Keratinocyte (primary cell): ENCODE results near the gene HSP90AA1. TPM values are rescaled to one million over a fixed set of nuclear protein-coding genes. Genes with fewer than 3 reads are reported as not detected.

Experiments
- DNase-seq: peaks from one replicate; pipeline ENCODE4 v3.0.0-alpha.2; 2011; ENCODE audit warnings: low read depth, missing footprints, low spot score
- FAIRE-seq: peaks from 2 replicates; lab custom pipeline; 2011; peaks lifted over from hg19 to GRCh38; lab: Jason Lieb, UNC
- H2AFZ ChIP-seq: 2 replicates; pipeline ENCODE4 v1.6.0; 2012; ENCODE audit warnings: low read length, control low read depth, inconsistent platforms; ENCODE audit not compliant: control insufficient read depth
- H3K27ac ChIP-seq: 2 replicates; pipeline ENCODE4 v1.5.1; 2011; ENCODE audit warnings: low read length; ENCODE audit not compliant: control insufficient read depth, insufficient read depth
- H3K27me3 ChIP-seq: 3 replicates; pipeline ENCODE4 v1.6.0; 2011; ENCODE audit warnings: low read length; ENCODE audit not compliant: control insufficient read depth, insufficient read depth; ENCODE audit errors: extremely low read depth
- H3K36me3 ChIP-seq, 2 experiments: 2 replicates in 1 of 2; 3 replicates in 1 of 2; pipeline ENCODE4 v1.5.1; 2011; ENCODE audit warnings: low read length in 2 of 2, mild to moderate bottlenecking in 1 of 2; ENCODE audit not compliant: control insufficient read depth in 2 of 2, insufficient read depth in 2 of 2; ENCODE audit errors: extremely low read depth in 1 of 2
- H3K4me1 ChIP-seq: 3 replicates; pipeline ENCODE4 v1.5.1; 2011; ENCODE audit warnings: low read length; ENCODE audit not compliant: control insufficient read depth, insufficient read depth; ENCODE audit errors: extremely low read depth
- H3K4me2 ChIP-seq: 3 replicates; pipeline ENCODE4 v1.6.0; 2011; ENCODE audit warnings: low read depth, low read length; ENCODE audit not compliant: control insufficient read depth, insufficient read depth; ENCODE audit errors: extremely low read depth
- H3K4me3 ChIP-seq, 3 experiments: fragments of 200-600 bp in 1 of 3; sonication (generic) in 1 of 3; 2 replicates in 2 of 3; 3 replicates in 1 of 3; pipeline ENCODE4 v1.5.1; 2011 to 2016; ENCODE audit warnings: low read length in 3 of 3, mild to moderate bottlenecking in 3 of 3, control low read depth in 2 of 3, inconsistent platforms in 1 of 3, low read depth in 1 of 3, mixed read lengths in 1 of 3, mixed run types in 1 of 3, moderate library complexity in 1 of 3; ENCODE audit not compliant: control insufficient read depth in 2 of 3, insufficient read depth in 2 of 3; ENCODE audit errors: extremely low read depth in 1 of 3
- H3K79me2 ChIP-seq: 2 replicates; pipeline ENCODE4 v1.6.0; 2012; ENCODE audit warnings: low read length; ENCODE audit not compliant: control insufficient read depth, insufficient read depth
- H3K9ac ChIP-seq: 3 replicates; pipeline ENCODE4 v1.6.0; 2011; ENCODE audit warnings: low read length; ENCODE audit not compliant: control insufficient read depth, insufficient read depth; ENCODE audit errors: extremely low read depth
- H3K9me1 ChIP-seq: 3 replicates; pipeline ENCODE4 v1.6.0; 2011; ENCODE audit warnings: low read length; ENCODE audit not compliant: control insufficient read depth, insufficient read depth; ENCODE audit errors: extremely low read depth
- H3K9me3 ChIP-seq: 2 replicates; pipeline ENCODE4 v1.5.1; 2012; ENCODE audit warnings: low read depth, low read length; ENCODE audit not compliant: control insufficient read depth
- H4K20me1 ChIP-seq: 3 replicates; pipeline ENCODE4 v1.6.0; 2011; ENCODE audit warnings: low read length; ENCODE audit not compliant: control insufficient read depth, insufficient read depth; ENCODE audit errors: extremely low read depth
- EZH2 ChIP-seq: IDR thresholded peaks from one replicate; pipeline ENCODE4 v1.6.1; 2012; ENCODE audit warnings: inconsistent platforms, mild to moderate bottlenecking, low read length, moderate library complexity
- dilution Hi-C: fragments of 300-500 bp; cut with MboI; formaldehyde crosslinking; loops from one replicate; pipeline ENCODE4 v1.7.0; 2020; ENCODE audit warnings: low sequenced_read_pairs; ENCODE audit not compliant: extremely low pct_ligation_motif_present
- polyA plus RNA-seq, 5 experiments: library from polyadenylated mRNA; depleted of rRNA in 3 of 5; stranded (reverse) in 3 of 5; stranded (forward) in 1 of 5; unstranded in 1 of 5; fragments of >200 nt; gene quantifications; 1 replicate in 1 of 5; 2 replicates in 3 of 5; 3 replicates in 1 of 5; pipeline versions ENCODE4 v1.2.1 to v1.2.3, GENCODE V29; 2011 to 2012; ENCODE audit warnings: missing spikeins in 2 of 5, low read depth in 1 of 5, low replicate concordance in 1 of 5
- TF ChIP-seq, protein P1 (sequence below), 3 experiments: IDR thresholded peaks in 1 of 3; conservative IDR thresholded peaks in 1 of 3; optimal IDR thresholded peaks in 1 of 3; 2 replicates in 2 of 3; 3 replicates in 1 of 3; pipeline versions ENCODE3 to v1.5.1; 2011; ENCODE audit warnings: low read length in 3 of 3, mild to moderate bottlenecking in 3 of 3, moderate library complexity in 2 of 3, control low read depth in 1 of 3, inconsistent platforms in 1 of 3; ENCODE audit not compliant: insufficient read depth in 2 of 3; ENCODE audit errors: extremely low read depth in 1 of 3

HSP90AA1 gene
- polyA plus RNA-seq, 1 donor (not counting 4 experiments of a cell fraction or from before 2014, with no cell fraction given) = 898 TPM

DNA sequence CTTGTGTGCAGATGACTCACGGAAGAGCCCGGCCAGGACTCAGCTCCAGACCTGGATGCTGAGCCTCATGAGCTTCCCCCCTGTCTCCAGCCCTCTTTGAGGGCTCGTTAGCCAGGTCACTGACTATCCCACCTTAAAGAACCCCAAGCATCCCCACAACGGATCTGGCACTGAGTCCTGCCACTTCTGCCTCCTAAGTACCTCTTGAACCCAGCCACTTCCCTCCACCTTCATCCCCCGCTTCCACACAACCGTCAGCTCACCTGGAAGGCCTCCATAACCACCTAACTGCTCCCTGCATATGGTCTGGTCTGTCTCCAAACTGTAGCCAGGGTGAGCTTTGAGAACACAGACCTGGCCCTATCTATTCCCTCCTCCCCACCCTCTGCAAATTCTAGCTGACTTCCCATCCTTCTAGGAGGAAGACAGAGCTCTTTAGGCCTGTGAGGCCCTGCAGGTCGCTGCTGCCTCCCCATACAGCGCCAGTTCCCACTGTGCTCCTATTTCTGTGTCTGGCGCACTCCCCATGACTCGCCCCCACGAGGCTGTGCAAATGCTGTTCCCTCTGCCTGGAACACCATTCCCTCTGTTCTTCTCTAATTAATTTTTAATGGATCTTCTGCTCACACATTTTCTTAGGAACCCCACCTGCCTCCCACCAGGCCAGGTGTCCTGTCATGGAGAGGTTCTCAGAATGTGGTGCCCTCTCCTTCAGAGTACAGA is 2.9 kb upstream of the HSP90AA1 start:
- H3K4me1 ChIP-seq = peaks cover 20% of the 10 kb centered on the region
- H3K4me3 ChIP-seq = no peak overlapping the region
- FAIRE-seq (no peak), DNase-seq (no peak)
- dilution Hi-C loops = no loop called here
- H2AFZ ChIP-seq = no peak overlapping the region
- H4K20me1 ChIP-seq = peaks cover 6% of the 10 kb centered on the region
- no peak overlapping the region for H3K4me2 ChIP-seq
- no peaks in the 10 kb centered on the region for H3K9me3 ChIP-seq
- no peak overlapping the region for H3K9ac ChIP-seq
- H3K27me3 ChIP-seq = no peaks in the 10 kb centered on the region
- TF ChIP-seq, protein P1, sequence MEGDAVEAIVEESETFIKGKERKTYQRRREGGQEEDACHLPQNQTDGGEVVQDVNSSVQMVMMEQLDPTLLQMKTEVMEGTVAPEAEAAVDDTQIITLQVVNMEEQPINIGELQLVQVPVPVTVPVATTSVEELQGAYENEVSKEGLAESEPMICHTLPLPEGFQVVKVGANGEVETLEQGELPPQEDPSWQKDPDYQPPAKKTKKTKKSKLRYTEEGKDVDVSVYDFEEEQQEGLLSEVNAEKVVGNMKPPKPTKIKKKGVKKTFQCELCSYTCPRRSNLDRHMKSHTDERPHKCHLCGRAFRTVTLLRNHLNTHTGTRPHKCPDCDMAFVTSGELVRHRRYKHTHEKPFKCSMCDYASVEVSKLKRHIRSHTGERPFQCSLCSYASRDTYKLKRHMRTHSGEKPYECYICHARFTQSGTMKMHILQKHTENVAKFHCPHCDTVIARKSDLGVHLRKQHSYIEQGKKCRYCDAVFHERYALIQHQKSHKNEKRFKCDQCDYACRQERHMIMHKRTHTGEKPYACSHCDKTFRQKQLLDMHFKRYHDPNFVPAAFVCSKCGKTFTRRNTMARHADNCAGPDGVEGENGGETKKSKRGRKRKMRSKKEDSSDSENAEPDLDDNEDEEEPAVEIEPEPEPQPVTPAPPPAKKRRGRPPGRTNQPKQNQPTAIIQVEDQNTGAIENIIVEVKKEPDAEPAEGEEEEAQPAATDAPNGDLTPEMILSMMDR (optimal IDR thresholded peaks at IDR 0.05 in 1 of 3, IDR thresholded peaks at IDR 0.05 in 1 of 3, conservative IDR thresholded peaks at IDR 0.05 in 1 of 3; ENCODE audit: extremely low read depth in 1 of 3, insufficient read depth in 2 of 3, low read length in 3 of 3) = no peak
- TF ChIP-seq EZH2 = no peak
- no peak overlapping the region for H3K27ac ChIP-seq
- no peaks in the 10 kb centered on the region for H3K9me1 ChIP-seq
- peaks cover 6 to 11% of the 10 kb centered on the region in 2 experiments for H3K36me3 ChIP-seq
- H3K79me2 ChIP-seq = peaks cover 21% of the 10 kb centered on the region

DNA sequence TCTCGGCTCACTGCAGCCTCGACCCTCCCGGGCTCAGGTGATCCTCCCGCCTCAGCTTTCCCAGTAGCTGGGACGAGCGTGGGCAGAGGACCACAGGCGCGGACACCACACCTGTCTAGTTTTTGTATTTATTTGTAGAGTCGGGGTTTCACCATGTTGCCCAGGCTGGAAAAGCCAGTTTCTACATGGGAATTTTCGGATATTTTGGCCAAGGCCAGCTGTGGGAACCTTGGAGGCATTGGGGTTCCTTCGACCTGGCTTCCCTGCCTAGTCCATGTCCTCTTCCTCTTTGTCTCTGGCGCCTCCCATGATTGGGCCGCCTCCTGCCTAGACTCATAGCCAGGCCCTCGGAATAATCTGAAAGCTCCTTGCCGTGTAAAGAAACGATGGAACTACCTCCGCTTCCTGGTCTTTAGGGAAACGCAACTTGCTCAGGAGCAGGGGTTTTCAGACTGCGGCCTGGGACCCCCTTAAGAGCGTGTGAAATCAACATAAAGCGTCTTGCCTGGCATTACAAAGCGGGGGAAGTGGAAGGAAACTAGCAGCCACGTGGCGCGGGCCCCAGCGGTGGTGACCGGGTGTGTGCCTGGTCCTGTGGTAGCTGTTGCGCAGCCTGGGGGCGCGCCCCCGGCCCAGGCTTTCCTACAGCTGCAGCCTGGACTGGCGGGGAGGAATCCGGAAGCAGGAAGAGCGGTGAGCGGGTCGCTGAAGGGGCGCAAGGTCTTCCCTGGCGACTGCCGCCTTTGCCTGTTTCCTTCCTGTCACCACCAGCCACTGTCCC is 1.4 kb upstream of the HSP90AA1 start:
- Histone ChIP-seq H2AFZ (peak overlapping the region; percentile 20), H3K27me3 (no peaks in the 10 kb centered on the region), H3K4me3 (peak overlapping the region; percentile 59 to 77 (median 76)), H3K9me3 (no peaks in the 10 kb centered on the region), H3K36me3 (peaks cover 13 to 14% of the 10 kb centered on the region in 2 experiments), H4K20me1 (peaks cover 13% of the 10 kb centered on the region), H3K9ac (peak overlapping the region; percentile 87), H3K27ac (peak overlapping the region; percentile 77), H3K4me2 (peak overlapping the region; percentile 87), H3K9me1 (no peaks in the 10 kb centered on the region), H3K4me1 (peaks cover 34% of the 10 kb centered on the region), H3K79me2 (peaks cover 36% of the 10 kb centered on the region)
- FAIRE-seq (no peak), DNase-seq (no peak)
- no peak for TF ChIP-seq EZH2
- TF ChIP-seq, protein P1 (optimal IDR thresholded peaks at IDR 0.05 in 1 of 3, IDR thresholded peaks at IDR 0.05 in 1 of 3, conservative IDR thresholded peaks at IDR 0.05 in 1 of 3; ENCODE audit: extremely low read depth in 1 of 3, insufficient read depth in 2 of 3, low read length in 3 of 3) = no peak
- dilution Hi-C loops = no loop called here
